ENCODE results near the gene HSD17B4.
A peak's percentile ranks its signal among the peaks of the same experiment; 100 is the strongest.
"Not testable (repeated sequence)": the region's sequence is repeated elsewhere in the genome, so short reads cannot be mapped to it uniquely, and the experiment has no call there.

The HSD17B4 gene

DNA sequence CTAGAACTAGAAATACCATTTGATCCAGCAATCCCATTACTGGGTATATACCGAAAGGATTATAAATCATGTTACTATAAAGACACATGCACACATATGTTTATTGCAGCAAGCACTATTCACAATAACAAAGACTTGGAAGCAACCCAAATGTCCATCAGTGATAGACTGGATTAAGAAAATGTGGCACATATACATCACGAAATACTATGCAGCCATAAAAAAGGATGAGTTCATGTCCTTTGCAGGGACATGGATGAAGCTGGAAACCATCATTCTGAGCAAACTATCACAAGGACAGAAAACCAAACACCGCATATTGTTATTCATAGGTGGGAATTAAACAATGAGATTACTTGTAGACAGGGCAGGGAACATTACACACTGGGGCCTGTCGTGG, 7.7 kb upstream of the HSD17B4 start:
- H3K9me3 Mint-ChIP-seq; ATAC-seq (replicated peaks); H3K36me3 Mint-ChIP-seq (ENCODE audit: insufficient read depth); DNase-seq; H3K4me3 Mint-ChIP-seq; H3K27ac Mint-ChIP-seq; H3K4me1 Mint-ChIP-seq (ENCODE audit: low read depth in 2 of 2): not testable (repeated sequence)
- peaks cover 28 to 36% of the 10 kb centered on the region in 2 donors for H3K27me3 Mint-ChIP-seq

DNA sequence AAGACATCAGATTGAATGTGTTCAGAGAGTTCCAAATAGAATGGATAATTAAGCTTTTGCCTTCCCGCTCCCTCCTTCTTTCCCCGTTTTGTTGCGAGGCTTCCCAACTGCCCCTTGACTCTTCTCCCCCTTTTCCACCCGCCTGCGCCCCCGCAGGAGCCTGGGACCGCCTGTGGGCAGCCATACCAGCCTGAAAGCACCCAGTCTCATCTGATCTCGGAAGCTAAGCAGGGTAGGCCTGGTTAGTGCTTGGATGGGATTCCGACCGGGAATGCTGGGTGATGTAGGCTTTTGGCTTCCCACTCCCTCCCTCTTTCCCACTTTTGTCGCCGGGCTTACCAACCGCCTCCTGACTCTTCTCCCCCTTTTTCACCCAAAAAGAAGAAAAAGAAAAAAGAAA, 6.8 kb upstream of the HSD17B4 start:
- Mint-ChIP-seq H3K4me1 (ENCODE audit: low read depth in 2 of 2) (no peaks in the 10 kb centered on the region), H3K4me3 (no peak overlapping the region), H3K27ac (no peak overlapping the region), H3K27me3 (peaks cover 18 to 27% of the 10 kb centered on the region in 2 donors), H3K9me3 (no peaks in the 10 kb centered on the region), H3K36me3 (ENCODE audit: insufficient read depth) (no peaks in the 10 kb centered on the region)
- DNase-seq = no peak
- ATAC-seq (replicated peaks) = no peak

DNA sequence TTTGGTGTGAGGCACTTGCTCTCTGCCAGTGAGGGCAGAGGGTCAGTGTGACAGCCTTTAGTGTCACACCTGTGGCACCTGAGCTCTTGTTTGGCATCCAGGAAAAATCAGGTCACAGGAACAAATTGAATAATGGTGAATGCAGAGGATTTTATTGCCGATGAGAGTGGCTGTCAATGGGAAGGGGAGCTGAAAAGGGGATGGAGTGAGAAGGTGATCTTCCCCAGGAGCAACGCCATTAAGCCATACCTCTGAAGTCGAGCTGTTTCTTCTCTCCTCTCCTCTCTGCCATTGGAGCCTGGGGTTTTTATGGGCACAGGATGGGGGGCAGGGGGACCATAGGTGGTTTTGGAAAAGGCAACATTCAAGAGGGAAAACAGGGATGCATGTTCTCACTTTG, 2.4 kb upstream of the HSD17B4 start:
- Mint-ChIP-seq H3K36me3 (ENCODE audit: insufficient read depth) (no peaks in the 10 kb centered on the region), H3K27me3 (peaks cover 0 to 5% of the 10 kb centered on the region in 2 donors), H3K27ac (no peak overlapping the region), H3K9me3 (no peaks in the 10 kb centered on the region), H3K4me1 (ENCODE audit: low read depth in 2 of 2) (peaks cover 6 to 10% of the 10 kb centered on the region in 2 donors), H3K4me3 (no peak overlapping the region)
- ATAC-seq (replicated peaks) (no peak), DNase-seq (no peak)

DNA sequence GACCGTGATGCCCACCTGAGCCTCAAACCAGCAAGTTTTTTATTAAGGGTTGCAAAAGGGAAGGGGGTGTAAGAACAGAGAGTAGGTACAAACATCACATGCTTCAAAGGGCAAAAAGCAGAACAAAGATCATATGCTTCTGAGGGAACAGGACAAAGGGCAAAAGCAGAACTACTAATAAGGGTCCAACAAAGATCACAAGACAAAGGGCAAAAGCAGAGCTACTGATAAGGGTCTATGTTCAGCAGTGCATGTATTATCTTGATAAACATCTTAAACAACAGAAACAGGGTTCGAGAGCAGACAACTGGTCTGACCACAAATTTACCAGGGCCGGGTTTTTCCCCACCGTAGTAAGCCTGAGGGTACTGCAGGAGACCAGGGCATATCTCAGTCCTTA, 1.7 kb upstream of the HSD17B4 start:
- H3K27me3 Mint-ChIP-seq; H3K36me3 Mint-ChIP-seq (ENCODE audit: insufficient read depth); DNase-seq; H3K27ac Mint-ChIP-seq; ATAC-seq (replicated peaks); H3K4me1 Mint-ChIP-seq (ENCODE audit: low read depth in 2 of 2); H3K9me3 Mint-ChIP-seq: not testable (repeated sequence)
- H3K4me3 Mint-ChIP-seq = peak overlapping the region in 1 of 2 donors; percentile 5

DNA sequence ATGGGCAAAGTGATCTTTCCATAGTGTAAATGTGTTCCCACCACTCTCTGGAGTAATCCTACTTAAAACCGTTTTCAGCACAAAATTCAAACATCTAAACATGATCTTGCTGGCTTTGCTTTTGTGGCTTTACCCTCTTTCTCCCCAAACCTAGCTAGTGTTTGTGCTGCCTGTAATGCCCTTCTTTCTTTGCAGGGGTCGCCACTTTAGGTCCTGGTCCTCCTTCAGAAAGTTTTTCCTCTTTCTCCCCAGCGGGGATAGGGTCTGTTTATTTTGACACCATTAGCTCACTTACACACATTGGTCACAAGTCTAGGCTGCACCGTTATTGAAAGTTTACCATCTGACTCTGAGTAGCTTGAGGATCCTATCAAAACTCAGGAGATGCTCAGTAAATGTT, 736 bp upstream of the HSD17B4 start:
- peak overlapping the region; percentile 95 to 97 for H3K4me3 Mint-ChIP-seq
- no peak for ATAC-seq (replicated peaks)
- DNase-seq = no peak
- peaks cover 0 to 5% of the 10 kb centered on the region in 2 donors for H3K27me3 Mint-ChIP-seq
- peak overlapping the region in 1 of 2 donors; percentile 91 for H3K27ac Mint-ChIP-seq
- H3K9me3 Mint-ChIP-seq = no peaks in the 10 kb centered on the region
- H3K36me3 Mint-ChIP-seq (ENCODE audit: insufficient read depth) = peaks cover 2% of the 10 kb centered on the region
- H3K4me1 Mint-ChIP-seq (ENCODE audit: low read depth in 2 of 2) = peaks cover 10% of the 10 kb centered on the region in 2 donors

DNA sequence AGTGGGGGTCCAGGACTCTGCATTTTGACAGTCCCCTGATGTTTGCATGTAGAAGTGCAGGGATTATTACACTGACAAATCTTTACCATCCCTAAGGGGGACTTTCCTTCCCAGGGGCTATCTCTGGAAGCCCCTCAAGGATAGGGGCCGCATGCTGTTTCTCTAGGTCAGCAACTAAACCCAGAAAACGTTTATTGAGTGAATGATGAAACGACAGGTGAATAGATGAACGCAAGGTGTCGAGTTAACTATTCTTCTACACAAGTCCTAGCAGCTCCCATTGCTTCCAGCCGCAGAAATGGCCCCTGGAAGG, 281 bp upstream of the HSD17B4 start:
- DNase-seq = no peak
- H3K9me3 Mint-ChIP-seq = no peaks in the 10 kb centered on the region
- peak overlapping the region; percentile 91 to 92 for H3K27ac Mint-ChIP-seq
- peaks cover 2% of the 10 kb centered on the region for H3K36me3 Mint-ChIP-seq (ENCODE audit: insufficient read depth)
- peaks cover 10 to 13% of the 10 kb centered on the region in 2 donors for H3K4me1 Mint-ChIP-seq (ENCODE audit: low read depth in 2 of 2)
- H3K4me3 Mint-ChIP-seq = peak overlapping the region; percentile 95 to 97
- H3K27me3 Mint-ChIP-seq = peaks cover 0 to 5% of the 10 kb centered on the region in 2 donors
- no peak for ATAC-seq (replicated peaks)

DNA sequence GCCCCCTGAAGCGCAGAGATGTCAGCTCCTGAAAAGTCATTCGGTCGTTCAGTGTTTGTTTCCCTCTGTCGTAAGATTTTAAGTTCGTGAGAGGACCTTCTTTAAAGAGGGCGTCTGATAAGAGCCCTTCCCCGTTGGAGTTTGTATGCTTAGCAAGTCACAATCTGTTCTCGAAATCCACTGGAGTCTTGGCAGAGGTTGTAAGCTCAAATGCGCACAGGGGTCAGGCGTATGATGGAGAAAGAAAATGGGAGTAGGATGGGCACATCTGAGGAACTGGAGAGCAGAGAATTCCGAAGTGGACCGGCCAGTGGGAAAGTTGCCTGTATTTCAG, 710 bp downstream of the HSD17B4 start:
- Mint-ChIP-seq H3K4me3 (peak overlapping the region; percentile 95 to 97), H3K9me3 (no peaks in the 10 kb centered on the region), H3K27me3 (peaks cover 0 to 3% of the 10 kb centered on the region in 2 donors), H3K4me1 (ENCODE audit: low read depth in 2 of 2) (peaks cover 10 to 23% of the 10 kb centered on the region in 2 donors), H3K36me3 (ENCODE audit: insufficient read depth) (peaks cover 2% of the 10 kb centered on the region), H3K27ac (peak overlapping the region; percentile 91 to 92)
- ATAC-seq (replicated peaks) (peak; percentile 4), DNase-seq (no peak)

DNA sequence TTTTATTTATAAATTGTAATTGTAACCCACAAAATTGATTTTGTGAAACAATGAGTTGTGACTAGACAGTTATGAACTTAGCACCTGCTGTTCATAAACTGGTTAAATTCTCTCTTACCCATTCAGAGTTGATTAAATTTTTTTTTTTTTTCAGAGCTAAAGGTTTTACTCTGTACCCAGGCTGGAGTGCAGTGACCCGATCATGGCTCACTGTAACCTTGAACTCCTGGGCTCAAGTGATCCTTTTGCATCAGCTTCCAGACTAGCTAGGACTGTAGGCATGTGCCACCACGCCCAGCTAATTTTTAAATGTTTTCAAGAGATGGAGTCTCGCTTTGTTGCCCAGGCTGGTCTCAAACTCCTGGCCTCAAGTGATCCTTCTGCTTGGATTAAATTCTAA, 1.9 kb downstream of the HSD17B4 start:
- no peak for DNase-seq
- no peaks in the 10 kb centered on the region for H3K27me3 Mint-ChIP-seq
- H3K4me1 Mint-ChIP-seq (ENCODE audit: low read depth in 2 of 2) = peaks cover 12 to 23% of the 10 kb centered on the region in 2 donors
- no peaks in the 10 kb centered on the region for H3K9me3 Mint-ChIP-seq
- ATAC-seq (replicated peaks) = no peak
- H3K36me3 Mint-ChIP-seq (ENCODE audit: insufficient read depth) = peaks cover 2% of the 10 kb centered on the region
- no peak overlapping the region for H3K27ac Mint-ChIP-seq
- H3K4me3 Mint-ChIP-seq = no peak overlapping the region

DNA sequence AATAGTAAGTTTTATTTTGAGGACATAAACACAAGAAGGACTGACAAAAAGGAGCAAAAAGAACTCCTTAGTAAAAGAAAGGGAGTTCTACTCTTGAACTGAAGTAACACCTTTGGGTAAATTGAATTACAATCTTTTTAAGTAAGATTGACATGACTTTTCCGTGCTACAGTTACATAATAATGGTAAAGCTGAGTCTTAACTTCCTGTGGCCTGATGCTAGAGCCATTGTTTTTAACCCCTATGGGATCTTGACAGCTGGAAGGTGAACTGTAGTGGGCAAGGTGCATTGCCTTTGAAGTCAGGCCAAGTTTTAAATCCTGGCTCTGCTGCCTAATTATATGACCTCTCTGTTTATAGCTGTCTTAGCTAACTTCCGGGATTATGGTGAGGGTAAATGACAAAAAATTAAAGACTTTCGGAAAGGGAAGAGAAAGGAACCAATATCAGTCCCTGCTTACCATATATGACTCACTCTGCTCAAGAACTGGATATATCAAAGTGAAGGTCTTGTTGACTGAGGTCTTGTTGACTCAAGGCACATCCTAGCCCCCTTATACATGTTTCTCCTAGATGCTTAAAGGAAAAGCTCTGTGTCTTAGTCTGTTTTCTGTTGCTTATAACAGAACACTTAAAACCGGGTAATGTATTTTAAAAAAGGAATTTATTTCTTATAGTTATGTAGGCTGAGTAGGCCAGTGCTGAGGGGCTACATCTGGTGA, 6.8 kb downstream of the HSD17B4 start:
- DNase-seq = no peak
- H3K4me3 Mint-ChIP-seq = no peak overlapping the region
- peaks cover 6% of the 10 kb centered on the region for H3K36me3 Mint-ChIP-seq (ENCODE audit: insufficient read depth)
- peaks cover 2 to 34% of the 10 kb centered on the region in 2 donors for H3K4me1 Mint-ChIP-seq (ENCODE audit: low read depth in 2 of 2)
- H3K9me3 Mint-ChIP-seq = no peaks in the 10 kb centered on the region
- H3K27me3 Mint-ChIP-seq = no peaks in the 10 kb centered on the region
- no peak overlapping the region for H3K27ac Mint-ChIP-seq
- no peak for ATAC-seq (replicated peaks)

DNA sequence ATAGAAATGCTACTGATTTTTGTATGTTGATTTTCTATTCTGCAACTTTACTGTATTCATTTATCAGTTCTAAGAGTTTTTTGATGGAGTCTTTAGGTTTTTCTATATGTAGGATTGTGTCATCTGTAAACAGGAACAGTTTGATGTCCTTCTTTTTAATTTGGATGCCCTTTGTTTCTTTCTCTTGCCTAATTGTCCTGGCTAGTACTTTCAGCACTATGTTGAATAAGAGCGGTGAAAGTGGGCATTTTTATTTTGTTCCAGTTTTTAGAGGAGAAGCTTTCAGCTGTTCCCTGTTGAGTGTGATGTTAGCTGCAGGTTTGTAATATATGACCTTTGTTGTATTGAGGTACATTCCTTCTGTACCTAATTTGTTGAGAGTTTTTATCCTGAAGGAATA, 13.3 kb downstream of the HSD17B4 start:
- H3K9me3 Mint-ChIP-seq = peaks cover 2 to 7% of the 10 kb centered on the region in 2 donors
- no peaks in the 10 kb centered on the region for H3K27me3 Mint-ChIP-seq
- H3K27ac Mint-ChIP-seq = peak overlapping the region in 1 of 2 donors; percentile 14
- ATAC-seq (replicated peaks) (no peak), DNase-seq (no peak)
- H3K4me1 Mint-ChIP-seq (ENCODE audit: low read depth in 2 of 2) = peaks cover 18 to 26% of the 10 kb centered on the region in 2 donors
- H3K36me3 Mint-ChIP-seq (ENCODE audit: insufficient read depth) = peaks cover 3% of the 10 kb centered on the region
- H3K4me3 Mint-ChIP-seq = no peak overlapping the region

DNA sequence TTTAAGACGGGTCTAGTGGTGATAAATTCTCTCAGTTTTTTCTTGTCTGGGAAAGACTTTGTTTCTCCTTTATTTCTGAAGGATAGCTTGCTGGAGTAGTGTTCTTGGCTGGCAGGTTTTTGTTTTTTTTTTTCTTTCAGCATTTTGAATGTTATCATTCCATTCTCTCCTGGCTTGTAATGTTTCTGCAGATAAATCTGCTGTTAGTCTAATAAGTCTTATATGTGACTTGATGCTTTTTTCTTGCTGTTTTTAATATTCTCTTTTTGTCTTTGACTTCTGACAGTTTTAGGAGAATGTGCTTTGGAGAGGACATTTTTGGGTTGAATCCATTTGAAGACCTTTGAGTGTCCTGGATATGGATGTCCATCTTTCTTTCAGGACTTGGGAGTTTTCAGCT, 16.0 kb downstream of the HSD17B4 start:
- peaks cover 5% of the 10 kb centered on the region for H3K36me3 Mint-ChIP-seq (ENCODE audit: insufficient read depth)
- DNase-seq = no peak
- H3K9me3 Mint-ChIP-seq = peaks cover 2 to 7% of the 10 kb centered on the region in 2 donors
- ATAC-seq (replicated peaks) = no peak
- H3K27me3 Mint-ChIP-seq = no peaks in the 10 kb centered on the region
- peaks cover 22 to 25% of the 10 kb centered on the region in 2 donors for H3K4me1 Mint-ChIP-seq (ENCODE audit: low read depth in 2 of 2)
- no peak overlapping the region for H3K27ac Mint-ChIP-seq
- no peak overlapping the region for H3K4me3 Mint-ChIP-seq

DNA sequence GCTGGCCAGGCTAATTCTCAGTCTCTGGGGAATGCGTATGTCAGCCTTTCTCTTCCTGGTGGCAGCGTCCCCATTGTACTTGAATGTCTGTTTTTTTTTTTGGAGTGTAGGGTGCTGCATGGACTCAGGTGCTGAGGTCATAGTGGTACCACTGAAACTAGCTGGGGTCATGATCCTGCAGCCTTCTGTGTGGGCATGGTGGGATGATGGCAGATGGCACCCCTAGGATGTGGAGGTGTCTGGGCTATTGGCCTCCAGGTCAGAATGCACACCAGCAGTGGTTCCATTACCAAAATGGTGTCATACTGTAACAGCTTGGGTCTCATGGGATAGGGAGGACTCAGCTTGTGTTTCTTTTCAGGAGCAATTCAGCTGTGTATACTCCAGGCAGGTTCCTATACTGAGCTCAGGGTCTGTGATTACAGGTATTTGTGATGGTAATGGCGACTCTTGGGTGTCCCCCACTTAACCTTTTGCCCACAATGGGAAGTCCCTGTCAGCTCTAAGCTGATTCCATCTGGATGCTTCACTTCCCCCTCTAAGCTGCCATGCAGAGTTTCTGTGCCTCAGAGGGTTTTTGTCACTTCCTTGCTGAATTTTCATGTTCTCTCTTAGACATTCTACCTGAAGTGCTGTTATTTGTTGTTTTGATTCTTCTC, 17.9 kb downstream of the HSD17B4 start:
- DNase-seq = no peak
- no peaks in the 10 kb centered on the region for H3K27me3 Mint-ChIP-seq
- no peak overlapping the region for H3K4me3 Mint-ChIP-seq
- peaks cover 19% of the 10 kb centered on the region for H3K36me3 Mint-ChIP-seq (ENCODE audit: insufficient read depth)
- no peak for ATAC-seq (replicated peaks)
- no peak overlapping the region for H3K27ac Mint-ChIP-seq
- peaks cover 2 to 7% of the 10 kb centered on the region in 2 donors for H3K9me3 Mint-ChIP-seq
- peaks cover 16 to 19% of the 10 kb centered on the region in 2 donors for H3K4me1 Mint-ChIP-seq (ENCODE audit: low read depth in 2 of 2)

DNA sequence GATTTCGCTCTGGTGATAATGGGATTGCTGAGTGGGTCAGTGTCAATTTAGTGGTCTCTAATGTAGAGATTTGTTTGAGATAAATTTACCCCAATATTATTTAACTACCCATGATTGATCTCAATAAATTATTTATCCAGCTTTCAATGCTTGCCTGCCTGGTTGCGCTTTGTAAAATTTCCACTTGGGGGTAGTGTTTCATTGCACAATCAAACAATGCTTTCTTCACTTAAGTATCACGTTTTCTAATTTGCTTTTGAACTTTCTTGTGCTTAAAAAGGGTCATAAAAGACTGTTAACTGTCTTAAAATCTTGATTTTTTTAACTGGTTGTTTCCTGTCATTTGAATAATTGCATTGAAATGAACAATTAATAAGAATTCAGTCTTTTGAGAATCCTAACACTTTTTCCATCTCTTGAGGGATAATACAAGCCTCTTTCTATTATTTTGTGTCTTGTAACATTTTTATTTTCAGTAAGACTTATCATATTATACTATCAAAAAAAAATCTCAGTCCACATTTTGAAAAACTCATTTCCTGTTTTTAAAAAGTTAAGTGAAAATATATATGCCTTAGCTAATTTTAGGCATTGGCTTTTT, 18.7 kb downstream of the HSD17B4 start:
- no peak overlapping the region for H3K27ac Mint-ChIP-seq
- peaks cover 12 to 14% of the 10 kb centered on the region in 2 donors for H3K4me1 Mint-ChIP-seq (ENCODE audit: low read depth in 2 of 2)
- ATAC-seq (replicated peaks) (no peak), DNase-seq (no peak)
- no peak overlapping the region for H3K4me3 Mint-ChIP-seq
- H3K9me3 Mint-ChIP-seq = peaks cover 2 to 7% of the 10 kb centered on the region in 2 donors
- H3K27me3 Mint-ChIP-seq = no peaks in the 10 kb centered on the region
- peaks cover 24% of the 10 kb centered on the region for H3K36me3 Mint-ChIP-seq (ENCODE audit: insufficient read depth)

DNA sequence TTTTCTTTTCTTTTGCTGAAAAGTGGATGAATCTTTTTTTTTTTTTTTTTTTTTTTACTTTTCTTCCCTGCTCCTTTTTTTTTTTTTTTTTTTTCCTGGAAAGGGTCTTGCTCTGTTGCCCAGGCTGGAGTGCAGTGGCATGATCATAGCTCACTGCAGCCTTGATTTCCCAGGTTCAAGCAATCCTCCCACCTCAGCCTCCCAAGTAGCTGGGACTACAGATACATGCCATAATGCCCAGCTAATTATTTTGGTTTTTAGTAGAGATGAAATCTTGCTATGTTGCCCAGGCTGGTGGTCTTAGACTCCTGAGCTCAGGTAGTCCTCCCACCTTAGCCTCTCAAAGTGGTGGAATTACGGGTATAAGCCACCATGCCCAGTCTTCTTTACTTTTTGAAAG, 20.9 kb downstream of the HSD17B4 start:
- peaks cover 32% of the 10 kb centered on the region for H3K36me3 Mint-ChIP-seq (ENCODE audit: insufficient read depth)

More for the DNA sequence above, 20.9 kb downstream of the HSD17B4 start:
- DNase-seq (no peak), ATAC-seq (replicated peaks) (no peak)
- Mint-ChIP-seq H3K27me3 (no peaks in the 10 kb centered on the region), H3K9me3 (peaks cover 0 to 1% of the 10 kb centered on the region in 2 donors), H3K27ac (no peak overlapping the region), H3K4me1 (ENCODE audit: low read depth in 2 of 2) (peaks cover 5 to 6% of the 10 kb centered on the region in 2 donors), H3K4me3 (no peak overlapping the region)
